Spleen (tissue), 13 donors: ENCODE measurements around the gene MED19. TPM values are rescaled to one million over a fixed set of nuclear protein-coding genes. Genes with fewer than 3 reads are reported as not detected.

ENCODE experiments used
- DNase-seq: peaks from one replicate; pipeline ENCODE4 v3.0.0-alpha.2; 2020
- H3K27ac ChIP-seq, 8 donors: fragments of 200-600 bp; sonication (generic) in 7 of 8; 1 replicate in 4 of 8; 2 replicates in 4 of 8; pipeline versions ENCODE4 v1.5.0 to v1.8.0; 2016 to 2021; ENCODE audit warnings: inconsistent platforms in 4 of 8, mild to moderate bottlenecking in 4 of 8, moderate library complexity in 1 of 8
- H3K27me3 ChIP-seq, 7 donors: fragments of 200-600 bp; sonication (generic) in 6 of 7; replicated peaks in 1 of 7; 1 replicate in 4 of 7; 2 replicates in 3 of 7; pipeline versions ENCODE4 v1.5.0 to v1.8.0; 2016 to 2021; ENCODE audit warnings: inconsistent platforms in 3 of 7, mild to moderate bottlenecking in 1 of 7
- H3K36me3 ChIP-seq, 6 donors: fragments of 200-600 bp; sonication (generic) in 5 of 6; 1 replicate in 4 of 6; 2 replicates in 2 of 6; pipeline versions ENCODE4 v1.5.0 to v1.8.0; 2016 to 2021; ENCODE audit warnings: inconsistent platforms in 2 of 6
- H3K4me1 ChIP-seq, 6 donors: fragments of 200-600 bp; sonication (generic) in 5 of 6; 1 replicate in 3 of 6; 2 replicates in 3 of 6; pipeline versions ENCODE4 v1.5.0 to v1.8.0; 2016 to 2021; ENCODE audit warnings: inconsistent platforms in 3 of 6
- H3K4me3 ChIP-seq, 8 donors: fragments of 200-600 bp; sonication (generic) in 7 of 8; 1 replicate in 4 of 8; 2 replicates in 4 of 8; pipeline versions ENCODE4 v1.5.0 to v1.8.0; 2016 to 2021; ENCODE audit warnings: inconsistent platforms in 4 of 8, mild to moderate bottlenecking in 4 of 8, moderate library complexity in 2 of 8
- H3K9me3 ChIP-seq, 8 donors: fragments of 200-600 bp; sonication (generic) in 7 of 8; 1 replicate in 4 of 8; 2 replicates in 4 of 8; pipeline versions ENCODE4 v1.5.0 to v1.8.0; 2016 to 2021; ENCODE audit warnings: inconsistent platforms in 4 of 8
- CTCF ChIP-seq, 11 experiments: fragments of 200-600 bp in 7 of 11; fragments of 450-650 bp in 4 of 11; sonication (generic) in 4 of 11; IDR thresholded peaks in 8 of 11; conservative IDR thresholded peaks in 3 of 11; 1 replicate in 7 of 11; 2 replicates in 4 of 11; pipeline versions ENCODE4 v1.4.0 to v1.8.0; 2016 to 2021; ENCODE audit warnings: antibody characterized with exemption in 11 of 11, inconsistent platforms in 4 of 11, mild to moderate bottlenecking in 1 of 11
- POLR2A ChIP-seq, 3 donors: fragments of 450-650 bp; IDR thresholded peaks; one replicate each; pipeline ENCODE4 v1.5.1; 2017; ENCODE audit warnings: antibody characterized with exemption in 3 of 3, mild to moderate bottlenecking in 1 of 3
- POLR2AphosphoS5 ChIP-seq, 3 donors: sonication (generic); formaldehyde crosslinking; IDR thresholded peaks; one replicate each; pipeline ENCODE4 v1.5.1; 2017; ENCODE audit warnings: antibody characterized with exemption in 3 of 3
- WGBS, 5 donors: extraction: QIAGEN DNeasy Blood & Tissue Kit in 3 of 5; methylation state at CpG; one replicate each; pipeline versions ENCODE4 v1.1.5 to v1.1.7; 2013 to 2018; 5-methylcytosine and 5-hydroxymethylcytosine counted together
- intact Hi-C: fragments of 100-400 bp; cut with DNase I; formaldehyde crosslinking; loops from one replicate; pipeline ENCODE4 v1.15.0; 2023; ENCODE audit warnings: low total_unique reads
- long read RNA-seq, 2 donors: transcript quantifications; one replicate each; lab custom pipeline, GENCODE V29; 2026
- polyA plus RNA-seq, 3 donors: library from polyadenylated mRNA; stranded (reverse); fragments of 200-250 nt; gene quantifications; one replicate each; pipeline ENCODE4 v1.2.1, GENCODE V29; 2013
- total RNA-seq, 7 donors: library from RNA; depleted of rRNA in 3 of 7; stranded (reverse); fragments of >200 nt in 3 of 7; fragmentation: NEBNext Ultra II Directional in 4 of 7; extraction: Animal tissue kit (Norgen Biotek cat#: 25700) in 4 of 7; gene quantifications; one replicate each; pipeline versions ENCODE4 v1.1.0 to v1.2.1, GENCODE V29; 2016 to 2021
- donor health status: healthy with polysubstance abuse.
- donor health status: DM: no; HTN: no; CAD: no; lungs with moderate emphysema.
- donor health status: DM: no; HTN: no; CAD: no.
- donor health status: Bipolar disorder and iron deficiency.
- donor health status: healthy.
- donor health status: DM: no; HTN: no; CAD: no.
- donor health status: DM: yes; HTN: yes; CAD: no.

MED19 gene
- total RNA-seq (10 to 100 TPM in 4 of 7 donors, 1 to 10 TPM in 3; 8.3 to 14.7 (median 11.0) TPM), polyA plus RNA-seq (10 to 100 TPM in 2 of 3 donors, 1 to 10 TPM in 1; 8.3 to 14.0 (median 11.1) TPM)
- long read RNA-seq, donor 1, transcript MED19-202 (5 exons, 1,203 nt), result major isoform, 6 of 7 reads
- long read RNA-seq, donor 1, partial matches to known transcripts, result 0 of 7 reads
- long read RNA-seq, donor 1, other reads (novel, unspliced or antisense), result 0 of 7 reads
- long read RNA-seq, donor 2, transcript MED19-202 (5 exons, 1,203 nt), result major isoform, 6 of 14 reads
- long read RNA-seq, donor 2, partial matches to known transcripts, result 7 of 14 reads
- long read RNA-seq, donor 2, other reads (novel, unspliced or antisense), result 0 of 14 reads

GRCh38 chr11:57711414-57712255 lies at the start of gene MED19:
TSS of gene MED19 (minus strand) at chr11:57712215. CDS start at chr11:57712179, 36 bp downstream.
- intact Hi-C loops, result no loop called here
- WGBS, 5 donors, result 7 to 13% (median 10%) methylated on average over 35 to 51 of the region's 51 CpGs
- Histone ChIP-seq H3K36me3 (peaks cover 0 to 18% (median 0%) of the 10 kb centered on the region in 6 donors), H3K27me3 (no peaks in the 10 kb centered on the region), H3K4me1 (peaks cover 27 to 69% (median 49%) of the 10 kb centered on the region in 6 donors), H3K4me3 (peak within 1 kb of the TSS; percentile 90 to 99 (median 96)), H3K27ac (peak within 1 kb of the TSS; percentile 85 to 96 (median 92)), H3K9me3 (no peaks in the 10 kb centered on the region)
- TF ChIP-seq POLR2AphosphoS5 (IDR thresholded peaks at IDR 0.05) (peak; percentile 41 to 76 (median 58)), POLR2A (IDR thresholded peaks at IDR 0.05) (no peak), CTCF (IDR thresholded peaks at IDR 0.05 in 8 of 11, conservative IDR thresholded peaks at IDR 0.05 in 3 of 11) (peak in 1 of 11 experiments; percentile 9)
- DNase-seq, result peak; percentile 95

GRCh38 chr11:57758174-57758573 lies 46.2 kb upstream of the MED19 start:
- Histone ChIP-seq H3K9me3 (no peaks in the 10 kb centered on the region), H3K27me3 (no peaks in the 10 kb centered on the region), H3K36me3 (no peaks in the 10 kb centered on the region), H3K4me3 (no peak overlapping the region), H3K27ac (no peak overlapping the region), H3K4me1 (peaks cover 0 to 29% (median 0%) of the 10 kb centered on the region in 6 donors)
- WGBS, 5 donors, result 88 to 94% (median 88%) methylated on average over 3 of the region's 3 CpGs
- TF ChIP-seq POLR2A (IDR thresholded peaks at IDR 0.05) (no peak), POLR2AphosphoS5 (IDR thresholded peaks at IDR 0.05) (no peak), CTCF (IDR thresholded peaks at IDR 0.05 in 8 of 11, conservative IDR thresholded peaks at IDR 0.05 in 3 of 11) (no peak)
- DNase-seq, result no peak
- intact Hi-C loops, result loop anchor here (5.0 kb wide), 1 partner anchor 44 kb away; no protein-coding TSS in a partner anchor

GRCh38 chr11:57752954-57753353 lies 40.9 kb upstream of the MED19 start:
- peaks cover 0 to 16% (median 3%) of the 10 kb centered on the region in 6 donors for H3K4me1 ChIP-seq
- no peak for TF ChIP-seq POLR2A (IDR thresholded peaks at IDR 0.05)
- peak in 2 of 3 donors; percentile 21 to 73 for TF ChIP-seq POLR2AphosphoS5 (IDR thresholded peaks at IDR 0.05)
- H3K27ac ChIP-seq, result no peak overlapping the region
- H3K36me3 ChIP-seq, result no peaks in the 10 kb centered on the region
- intact Hi-C loops, result no loop called here
- no peaks in the 10 kb centered on the region for H3K9me3 ChIP-seq
- H3K4me3 ChIP-seq, result no peak overlapping the region
- no peaks in the 10 kb centered on the region for H3K27me3 ChIP-seq
- WGBS, 5 donors, result 96 to 99% (median 97%) methylated on average over 26 to 30 of the region's 30 CpGs
- no peak for DNase-seq

- WGBS, 5 donors, result 60 to 72% (median 68%) methylated on average over 10 of the region's 10 CpGs
- peaks cover 0 to 9% (median 3%) of the 10 kb centered on the region in 6 donors for H3K4me1 ChIP-seq
- H3K27ac ChIP-seq, result peak within 1 kb of the TSS in 6 of 8 donors; percentile 27 to 58 (median 46)
- no peaks in the 10 kb centered on the region for H3K27me3 ChIP-seq
- H3K9me3 ChIP-seq, result no peaks in the 10 kb centered on the region
- intact Hi-C loops, result no loop called here
- no peak within 1 kb of the TSS for H3K4me3 ChIP-seq
- peak in 10 of 11 experiments; percentile 6 to 69 (median 48) for TF ChIP-seq CTCF (IDR thresholded peaks at IDR 0.05 in 8 of 11, conservative IDR thresholded peaks at IDR 0.05 in 3 of 11)
- TF ChIP-seq POLR2A (IDR thresholded peaks at IDR 0.05), result no peak
- TF ChIP-seq POLR2AphosphoS5 (IDR thresholded peaks at IDR 0.05), result peak in 1 of 3 donors; percentile 51
- no peak for DNase-seq
- peaks cover 0 to 11% (median 0%) of the 10 kb centered on the region in 6 donors for H3K36me3 ChIP-seq
These were observed 39.8 kb upstream of the MED19 start, which contains the start of gene BTBD18 for GRCh38 chr11:57751676-57752253. TSS of gene BTBD18 (minus strand) at chr11:57751819. CDS start at chr11:57751188, 631 bp downstream.
